AG08395 (cell line): ENCODE data around the gene CDH13.

Source experiments
- DNase-seq: peaks from one replicate; pipeline ENCODE4 v3.0.0; 2012; ENCODE audit warnings: mixed read lengths, low spot score

The CDH13 gene

GRCh38 chr16:83768986-83769385 is 1142.2 kb downstream of the CDH13 start:
- DNase-seq, result no peak

GRCh38 chr16:83769397-83770008 is 1142.7 kb downstream of the CDH13 start:
- no peak for DNase-seq

- no peak for DNase-seq
Observed at GRCh38 chr16:83771306-83771942, 1144.7 kb downstream of the CDH13 start.

GRCh38 chr16:83772806-83773205 is 1146.0 kb downstream of the CDH13 start:
- DNase-seq, result no peak

- DNase-seq, result no peak
Observed at GRCh38 chr16:83774066-83774465, 1147.3 kb downstream of the CDH13 start.

GRCh38 chr16:83776944-83777343 is 1150.2 kb downstream of the CDH13 start:
- DNase-seq, result no peak

- peak; percentile 58 for DNase-seq
Observed at GRCh38 chr16:83779886-83780285, 1153.1 kb downstream of the CDH13 start.

- DNase-seq, result no peak
Observed at GRCh38 chr16:83785455-83785854, 1158.7 kb downstream of the CDH13 start.

- DNase-seq, result no peak
Observed at GRCh38 chr16:83789642-83790401, 1163.1 kb downstream of the CDH13 start.

GRCh38 chr16:83791916-83792315 is 1165.1 kb downstream of the CDH13 start:
- DNase-seq, result no peak

- no peak for DNase-seq
Observed at GRCh38 chr16:83792391-83792790, 1165.6 kb downstream of the CDH13 start.

GRCh38 chr16:83793179-83793578 is 1166.4 kb downstream of the CDH13 start:
- DNase-seq, result no peak

GRCh38 chr16:83794860-83795554 is 1168.2 kb downstream of the CDH13 start:
- DNase-seq, result no peak

GRCh38 chr16:83797013-83797412 is 1170.2 kb downstream of the CDH13 start:
- DNase-seq, result no peak

- no peak for DNase-seq
Observed at GRCh38 chr16:83799336-83799735, 1172.6 kb downstream of the CDH13 start.

GRCh38 chr16:83802135-83802534 is 1175.4 kb downstream of the CDH13 start:
- DNase-seq, result peak; percentile 88

- DNase-seq, result peak; percentile 13
Observed at GRCh38 chr16:83802554-83803205, 1175.9 kb downstream of the CDH13 start.

- DNase-seq, result no peak
Observed at GRCh38 chr16:83803811-83804210, 1177.0 kb downstream of the CDH13 start.

- no peak for DNase-seq
Observed at GRCh38 chr16:83804366-83804765, 1177.6 kb downstream of the CDH13 start.

- no peak for DNase-seq
Observed at GRCh38 chr16:83806036-83806435, 1179.3 kb downstream of the CDH13 start.

GRCh38 chr16:83806731-83807130 is 1180.0 kb downstream of the CDH13 start:
- DNase-seq, result no peak

GRCh38 chr16:83807327-83807709 is 1180.5 kb downstream of the CDH13 start:
- DNase-seq, result no peak
